OCI-LY7 (cell line): ENCODE results near the gene HACD3.

ENCODE experiments used
- EZH2phosphoT487 ChIP-seq: fragments of 200-600 bp; sonication (generic); IDR thresholded peaks from 2 replicates; pipeline ENCODE4 v1.6.1; 2018; ENCODE audit warnings: low read depth, borderline replicate concordance, mild to moderate bottlenecking, mixed run types, antibody characterized with exemption, low read length, moderate library complexity, mixed read lengths
- TF ChIP-seq, protein P1 (sequence below): fragments of 200-600 bp; sonication (generic); conservative IDR thresholded peaks from 2 replicates; pipeline ENCODE4 v1.5.1; 2014; ENCODE audit warnings: mild to moderate bottlenecking, antibody characterized with exemption, low read length, moderate library complexity, mixed read lengths

- TF ChIP-seq, protein P1, sequence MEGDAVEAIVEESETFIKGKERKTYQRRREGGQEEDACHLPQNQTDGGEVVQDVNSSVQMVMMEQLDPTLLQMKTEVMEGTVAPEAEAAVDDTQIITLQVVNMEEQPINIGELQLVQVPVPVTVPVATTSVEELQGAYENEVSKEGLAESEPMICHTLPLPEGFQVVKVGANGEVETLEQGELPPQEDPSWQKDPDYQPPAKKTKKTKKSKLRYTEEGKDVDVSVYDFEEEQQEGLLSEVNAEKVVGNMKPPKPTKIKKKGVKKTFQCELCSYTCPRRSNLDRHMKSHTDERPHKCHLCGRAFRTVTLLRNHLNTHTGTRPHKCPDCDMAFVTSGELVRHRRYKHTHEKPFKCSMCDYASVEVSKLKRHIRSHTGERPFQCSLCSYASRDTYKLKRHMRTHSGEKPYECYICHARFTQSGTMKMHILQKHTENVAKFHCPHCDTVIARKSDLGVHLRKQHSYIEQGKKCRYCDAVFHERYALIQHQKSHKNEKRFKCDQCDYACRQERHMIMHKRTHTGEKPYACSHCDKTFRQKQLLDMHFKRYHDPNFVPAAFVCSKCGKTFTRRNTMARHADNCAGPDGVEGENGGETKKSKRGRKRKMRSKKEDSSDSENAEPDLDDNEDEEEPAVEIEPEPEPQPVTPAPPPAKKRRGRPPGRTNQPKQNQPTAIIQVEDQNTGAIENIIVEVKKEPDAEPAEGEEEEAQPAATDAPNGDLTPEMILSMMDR, result no peak
- no peak for TF ChIP-seq EZH2phosphoT487
Observed at GRCh38 chr15:65535192-65535591, 4.9 kb downstream of the HACD3 start.
